K562 (cell line): Measurements from ENCODE around the gene ANGEL2. TPM values are rescaled to one million over a fixed set of nuclear protein-coding genes. Genes with fewer than 3 reads are reported as not detected.

Source experiments
- BACH1 ChIP-seq: fragments of 200-800 bp; sonication (Bioruptor generic); IDR thresholded peaks from 2 replicates; pipeline ENCODE4 v1.6.1; 2016; ENCODE audit warnings: missing genetic modification characterization, missing compliant biosample characterization
- CHD1 ChIP-seq: fragments of 200-600 bp; sonication (generic); IDR thresholded peaks from one replicate; pipeline ENCODE4 v1.6.1; 2012; ENCODE audit warnings: mild to moderate bottlenecking, moderate library complexity, low read length, inconsistent platforms
- CREB3 ChIP-seq: fragments of 450-650 bp; conservative IDR thresholded peaks from 2 replicates; pipeline ENCODE4 v1.6.1; 2016; ENCODE audit warnings: missing genetic modification characterization, low read depth, mild to moderate bottlenecking, missing compliant biosample characterization, moderate library complexity
- MCM7 ChIP-seq, 2 experiments: fragments of 450-650 bp; IDR thresholded peaks; 2 replicates each; pipeline ENCODE4 v1.6.1; 2016 to 2018
- MLLT1 ChIP-seq, 2 experiments: fragments of 450-650 bp; IDR thresholded peaks; 2 replicates each; pipeline ENCODE4 v1.6.1; 2016
- MTF1 ChIP-seq: fragments of 250-450 bp; sonication (Bioruptor Pico); IDR thresholded peaks from 2 replicates; pipeline ENCODE4 v1.9.0; 2021; ENCODE audit warnings: moderate library complexity, mild to moderate bottlenecking, inconsistent platforms, borderline replicate concordance
- PURB ChIP-seq: sonication (generic); formaldehyde crosslinking; IDR thresholded peaks from 2 replicates; pipeline ENCODE4 v1.9.0; 2021; ENCODE audit warnings: low read depth, mild to moderate bottlenecking, missing genetic modification reagents
- RB1 ChIP-seq: fragments of 450-650 bp; IDR thresholded peaks from 2 replicates; pipeline ENCODE4 v1.6.1; 2017; ENCODE audit warnings: low read depth, mild to moderate bottlenecking
- RBBP5 ChIP-seq: fragments of 200-600 bp; sonication (generic); IDR thresholded peaks from 2 replicates; pipeline ENCODE4 v1.6.1; 2012; ENCODE audit warnings: borderline replicate concordance, mild to moderate bottlenecking, low read length, control low read depth, inconsistent platforms; ENCODE audit not compliant: insufficient read depth, poor library complexity, severe bottlenecking
- RBM17 ChIP-seq: fragments of 200-400 bp; formaldehyde crosslinking; IDR thresholded peaks from 2 replicates; pipeline ENCODE4 v1.6.1; 2017; ENCODE audit warnings: low read depth, mild to moderate bottlenecking, low read length, borderline replicate concordance
- SMARCA4 ChIP-seq: fragments of 450-650 bp; IDR thresholded peaks from 2 replicates; pipeline ENCODE4 v1.6.1; 2016
- SMARCC2 ChIP-seq: fragments of 450-650 bp; IDR thresholded peaks from 2 replicates; pipeline ENCODE4 v1.6.1; 2017; ENCODE audit warnings: antibody characterized with exemption, moderate library complexity, mild to moderate bottlenecking, low read depth
- ZNF354B ChIP-seq: fragments of 250-450 bp; sonication (Bioruptor Pico); IDR thresholded peaks from 2 replicates; pipeline ENCODE4 v1.4.0; 2020
- ZNF589 ChIP-seq: fragments of 200-800 bp; sonication (Bioruptor generic); IDR thresholded peaks from 2 replicates; pipeline ENCODE4 v1.6.1; 2016; ENCODE audit warnings: low read depth, missing genetic modification characterization, missing compliant biosample characterization
- ZNF699 ChIP-seq: fragments of 250-450 bp; sonication (Bioruptor Pico); IDR thresholded peaks from 2 replicates; pipeline ENCODE4 v1.8.0; 2021; ENCODE audit warnings: mild to moderate bottlenecking, moderate library complexity; ENCODE audit not compliant: insufficient replicate concordance
- ZSCAN32 ChIP-seq: fragments of 450-650 bp; formaldehyde crosslinking; IDR thresholded peaks from 2 replicates; pipeline ENCODE4 v1.4.0; 2020; ENCODE audit warnings: mild to moderate bottlenecking, moderate library complexity
- polyA plus RNA-seq, 8 experiments: library from polyadenylated mRNA; depleted of rRNA in 4 of 8; stranded (reverse) in 5 of 8; unstranded in 3 of 8; fragments of >200 nt; fragmentation: Nextera tagmentation in 2 of 8; fragmentation: Illumina TruSeq in 1 of 8; extraction: Ambion mirVana in 2 of 8; extraction: Trizol in 1 of 8; gene quantifications; 2 replicates each; pipeline versions ENCODE4 v1.2.1 to v1.2.3, GENCODE V29; 2011 to 2014; ENCODE audit warnings: inconsistent platforms in 1 of 8, missing spikeins in 1 of 8
- total RNA-seq, 7 experiments: library from RNA; depleted of rRNA in 6 of 7; stranded (reverse); fragments of >200 nt in 6 of 7; fragmentation: Illumina TruSeq in 2 of 7; extraction: Trizol in 2 of 7; gene quantifications; 2 replicates each; pipeline versions ENCODE4 v1.2.1 to v1.2.3, GENCODE V29; 2011 to 2021; ENCODE audit warnings: low replicate concordance in 1 of 7
- TF ChIP-seq, protein P1 (sequence below): fragments of 250-450 bp; sonication (Bioruptor Pico); IDR thresholded peaks from 2 replicates; pipeline ENCODE4 v1.5.0; 2020; ENCODE audit warnings: mild to moderate bottlenecking

The ANGEL2 gene
- total and polyA plus RNA-seq, 9 of the 15 experiments (the other 6 are each of a cell fraction or from before 2014, with no cell fraction given): 6.8 to 34.6 (median 26.2) TPM

DNA sequence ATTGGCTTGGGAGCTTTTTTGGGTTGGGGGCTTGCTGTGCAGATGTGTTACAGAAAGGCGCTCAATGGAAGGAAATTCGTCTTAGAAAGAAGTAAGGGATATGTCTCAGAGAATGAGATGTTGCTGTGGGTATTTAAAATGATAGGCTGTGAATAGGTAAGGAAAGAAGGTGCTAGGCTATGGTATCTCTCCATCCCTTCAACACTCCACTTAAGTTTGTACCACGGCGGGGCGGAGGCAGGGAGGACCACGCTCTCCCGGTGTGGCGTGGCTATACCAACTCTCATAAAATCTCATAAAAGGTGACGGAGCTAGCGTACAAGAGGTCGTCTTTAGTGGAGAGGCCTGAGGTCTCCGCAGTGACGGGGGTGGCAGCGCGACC is 35.1 kb upstream of the ANGEL2 start (continued):
- TF ChIP-seq MTF1 (CRISPR knock-in tag) (no peak), ZNF699 (no peak), ZSCAN32 (no peak), RBBP5 (no peak), CHD1 (peak; percentile 7), CREB3 (tag) (no peak; the same call in none of the 2 replicates), ZNF589 (CRISPR knock-in tag) (peak; percentile 66; the same call in 1 of the 2 replicates), RB1 (no peak), BACH1 (no peak), SMARCA4 (no peak), SMARCC2 (no peak), PURB (CRISPR knock-in tag) (no peak), RBM17 (no peak), ZNF354B (CRISPR knock-in tag) (0 out of 2 replicates have a peak, but pooled peaks have one; percentile 40), MCM7 (IDR thresholded peaks at IDR 0.05) (no peak), MLLT1 (IDR thresholded peaks at IDR 0.05) (peak; percentile 41 to 72; a peak in 2 of 4 replicates)
- TF ChIP-seq, protein P1, sequence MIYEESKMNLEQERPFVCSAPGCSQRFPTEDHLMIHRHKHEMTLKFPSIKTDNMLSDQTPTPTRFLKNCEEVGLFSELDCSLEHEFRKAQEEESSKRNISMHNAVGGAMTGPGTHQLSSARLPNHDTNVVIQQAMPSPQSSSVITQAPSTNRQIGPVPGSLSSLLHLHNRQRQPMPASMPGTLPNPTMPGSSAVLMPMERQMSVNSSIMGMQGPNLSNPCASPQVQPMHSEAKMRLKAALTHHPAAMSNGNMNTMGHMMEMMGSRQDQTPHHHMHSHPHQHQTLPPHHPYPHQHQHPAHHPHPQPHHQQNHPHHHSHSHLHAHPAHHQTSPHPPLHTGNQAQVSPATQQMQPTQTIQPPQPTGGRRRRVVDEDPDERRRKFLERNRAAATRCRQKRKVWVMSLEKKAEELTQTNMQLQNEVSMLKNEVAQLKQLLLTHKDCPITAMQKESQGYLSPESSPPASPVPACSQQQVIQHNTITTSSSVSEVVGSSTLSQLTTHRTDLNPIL (CRISPR knock-in tag): no peak
